AG04450 (cell line): ENCODE data around the gene ZC3H7A. TPM values are rescaled to one million over a fixed set of nuclear protein-coding genes. Genes with fewer than 3 reads are reported as not detected.

Experiments
- CTCF ChIA-PET: fragments of 300-600, 350-600 bp; formaldehyde crosslinking; extraction: SDS; loops from one replicate; lab custom pipeline; 2022; ENCODE audit warnings: antibody characterized with exemption, inconsistent platforms; lab: Charles Lee
- POLR2A ChIA-PET: fragments of 350-600 bp; formaldehyde crosslinking; extraction: SDS; loops from one replicate; lab custom pipeline; 2021; ENCODE audit warnings: antibody characterized with exemption, inconsistent platforms; lab: Yijun Ruan, JAX
- DNase-seq: peaks from one replicate; pipeline ENCODE4 v3.0.0-alpha.2; 2011; ENCODE audit warnings: low read depth, low spot score
- H3K27ac ChIP-seq: one replicate; pipeline ENCODE4 v1.5.1; 2012; ENCODE audit warnings: low read depth, low read length, control low read depth
- H3K27me3 ChIP-seq: one replicate; pipeline ENCODE4 v1.6.0; 2012; ENCODE audit warnings: low read length; ENCODE audit not compliant: control insufficient read depth, insufficient read depth
- H3K4me3 ChIP-seq: 2 replicates; pipeline ENCODE4 v1.5.1; 2011; ENCODE audit warnings: mild to moderate bottlenecking, low read depth, low read length, control low read depth
- H3K9me3 ChIP-seq: 2 replicates; pipeline ENCODE4 v1.5.1; 2012; ENCODE audit warnings: low read length; ENCODE audit not compliant: control insufficient read depth, insufficient read depth
- polyA plus RNA-seq: library from polyadenylated mRNA; depleted of rRNA; stranded (reverse); fragments of >200 nt; gene quantifications from 2 replicates; pipeline ENCODE4 v1.2.3, GENCODE V29; 2011
- TF ChIP-seq, protein P1 (sequence below): IDR thresholded peaks from 2 replicates; pipeline ENCODE4 v1.5.1; 2011; ENCODE audit warnings: low read depth, low read length, control low read depth, inconsistent platforms

ZC3H7A gene
- polyA plus RNA-seq, 1 experiment = 72.6 TPM

DNA sequence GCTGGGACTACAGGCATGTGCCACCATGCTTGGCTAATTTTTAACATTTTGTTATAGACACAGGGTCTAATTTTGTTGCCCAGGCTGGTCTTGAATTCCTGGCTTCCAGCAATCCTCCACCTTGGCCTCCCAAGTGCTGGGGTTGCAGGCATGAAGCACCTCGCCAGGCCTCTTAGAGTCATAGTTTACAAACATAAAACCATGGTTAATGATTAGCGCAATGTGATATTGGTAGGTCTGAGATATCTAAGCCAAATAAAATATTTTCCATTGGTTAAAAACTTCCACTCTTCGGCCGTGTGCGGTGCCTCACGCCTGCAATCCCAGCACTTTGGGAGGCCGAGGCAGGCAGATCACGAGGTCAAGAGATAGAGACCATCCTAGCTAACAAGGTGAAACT is 71.0 kb downstream of the ZC3H7A start:
- TF ChIP-seq, protein P1, sequence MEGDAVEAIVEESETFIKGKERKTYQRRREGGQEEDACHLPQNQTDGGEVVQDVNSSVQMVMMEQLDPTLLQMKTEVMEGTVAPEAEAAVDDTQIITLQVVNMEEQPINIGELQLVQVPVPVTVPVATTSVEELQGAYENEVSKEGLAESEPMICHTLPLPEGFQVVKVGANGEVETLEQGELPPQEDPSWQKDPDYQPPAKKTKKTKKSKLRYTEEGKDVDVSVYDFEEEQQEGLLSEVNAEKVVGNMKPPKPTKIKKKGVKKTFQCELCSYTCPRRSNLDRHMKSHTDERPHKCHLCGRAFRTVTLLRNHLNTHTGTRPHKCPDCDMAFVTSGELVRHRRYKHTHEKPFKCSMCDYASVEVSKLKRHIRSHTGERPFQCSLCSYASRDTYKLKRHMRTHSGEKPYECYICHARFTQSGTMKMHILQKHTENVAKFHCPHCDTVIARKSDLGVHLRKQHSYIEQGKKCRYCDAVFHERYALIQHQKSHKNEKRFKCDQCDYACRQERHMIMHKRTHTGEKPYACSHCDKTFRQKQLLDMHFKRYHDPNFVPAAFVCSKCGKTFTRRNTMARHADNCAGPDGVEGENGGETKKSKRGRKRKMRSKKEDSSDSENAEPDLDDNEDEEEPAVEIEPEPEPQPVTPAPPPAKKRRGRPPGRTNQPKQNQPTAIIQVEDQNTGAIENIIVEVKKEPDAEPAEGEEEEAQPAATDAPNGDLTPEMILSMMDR = no peak
- Histone ChIP-seq H3K9me3 (no peaks in the 10 kb centered on the region), H3K27me3 (no peaks in the 10 kb centered on the region), H3K4me3 (no peak overlapping the region), H3K27ac (no peak overlapping the region)
- ChIA-PET CTCF (interaction anchor here (1.5 to 2.5 kb wide), 2 partner anchors 11 to 339 kb away, joined by 3 to 15 read pairs; no protein-coding TSS in a partner anchor), POLR2A (no interaction called here)
- no peak for DNase-seq

DNA sequence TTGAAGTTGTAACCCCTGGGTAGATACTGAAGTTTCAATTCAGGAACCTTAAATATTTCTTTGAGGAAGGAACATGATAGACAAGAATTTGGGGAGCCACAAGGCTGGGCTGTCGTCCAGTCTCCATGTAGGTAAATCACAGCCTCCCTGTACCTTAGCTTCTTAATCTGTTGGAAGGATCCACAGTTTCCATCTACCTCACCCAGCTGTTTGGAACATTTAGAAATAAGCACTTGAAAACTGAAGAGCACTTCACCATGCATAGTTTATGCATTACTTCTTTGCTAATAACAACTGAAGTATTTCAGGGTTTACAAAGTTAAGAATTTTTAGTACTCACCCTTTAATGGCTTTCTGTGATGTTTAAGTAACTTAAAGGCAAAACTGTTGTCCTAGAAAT is 71.6 kb downstream of the ZC3H7A start:
- Histone ChIP-seq H3K27me3 (no peaks in the 10 kb centered on the region), H3K4me3 (no peak overlapping the region), H3K27ac (no peak overlapping the region), H3K9me3 (no peaks in the 10 kb centered on the region)
- TF ChIP-seq, protein P1 = no peak
- DNase-seq = no peak
- POLR2A ChIA-PET = no interaction called here
- CTCF ChIA-PET = interaction anchor here (1.1 to 2.5 kb wide), 5 partner anchors 9 to 761 kb away, joined by 3 to 15 read pairs (median 4); no protein-coding TSS in a partner anchor

DNA sequence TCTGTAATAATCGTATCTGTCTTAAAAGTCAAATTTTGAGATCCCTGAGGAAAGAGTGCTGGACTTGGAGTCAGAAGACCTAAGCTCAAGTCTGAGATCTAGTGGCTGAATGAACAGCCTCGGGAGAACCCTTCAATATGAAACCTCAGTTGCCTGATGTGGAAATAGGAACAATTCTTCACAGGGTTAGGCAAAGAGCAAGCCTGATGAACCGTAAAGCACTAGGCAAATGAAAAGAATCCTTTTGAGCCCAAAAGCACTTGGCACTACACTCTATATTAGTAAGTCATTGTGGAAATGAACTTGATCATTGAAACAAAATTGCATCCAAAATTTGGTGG is 74.6 kb downstream of the ZC3H7A start:
- CTCF ChIA-PET = interaction anchor here (1.1 kb wide), 1 partner anchor 8 kb away, joined by 3 read pairs; no protein-coding TSS in a partner anchor
- H3K4me3 ChIP-seq = no peak overlapping the region
- no peaks in the 10 kb centered on the region for H3K9me3 ChIP-seq
- POLR2A ChIA-PET = interaction anchor here (0.7 kb wide), 1 partner anchor 780 kb away, joined by 3 read pairs; the partner anchor contains the start of gene DEXI
- H3K27ac ChIP-seq = no peak overlapping the region
- no peak for DNase-seq
- H3K27me3 ChIP-seq = no peaks in the 10 kb centered on the region
- TF ChIP-seq, protein P1 = no peak

DNA sequence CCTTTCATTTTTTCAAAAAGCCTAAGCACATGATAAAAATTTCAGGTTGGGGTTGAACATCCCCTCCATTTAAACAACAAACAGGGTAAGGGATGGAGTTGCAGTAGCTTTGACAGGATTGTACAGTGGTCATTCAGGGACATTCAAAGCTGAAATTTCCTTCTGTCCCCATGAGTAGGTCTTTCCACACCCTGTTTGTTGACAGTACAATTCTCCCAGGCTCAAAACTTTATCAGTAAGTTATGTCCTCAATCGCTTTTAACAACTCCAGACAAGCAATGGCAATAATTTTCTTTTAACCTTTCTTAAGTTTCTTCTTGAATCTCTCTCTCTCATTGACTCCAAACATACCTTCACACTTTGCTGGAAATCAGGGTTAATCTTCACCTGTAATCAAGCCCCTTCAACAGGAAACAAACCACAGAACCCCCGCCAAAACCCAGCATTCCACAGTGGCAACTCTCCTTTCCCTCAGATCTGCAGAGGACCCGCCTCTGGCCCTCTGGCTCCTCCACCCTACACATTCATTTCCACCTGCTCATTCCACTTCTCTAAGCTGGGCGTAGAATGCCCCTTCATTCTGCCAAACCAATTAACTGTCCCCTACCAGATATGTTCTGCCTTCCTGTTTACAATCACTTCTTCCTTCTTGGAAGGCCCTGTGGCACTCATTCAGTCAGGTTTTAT is 75.1 kb downstream of the ZC3H7A start:
- TF ChIP-seq, protein P1 = no peak
- no peak overlapping the region for H3K27ac ChIP-seq
- ChIA-PET CTCF (no interaction called here), POLR2A (no interaction called here)
- no peak overlapping the region for H3K4me3 ChIP-seq
- DNase-seq = no peak
- no peaks in the 10 kb centered on the region for H3K27me3 ChIP-seq
- H3K9me3 ChIP-seq = no peaks in the 10 kb centered on the region

DNA sequence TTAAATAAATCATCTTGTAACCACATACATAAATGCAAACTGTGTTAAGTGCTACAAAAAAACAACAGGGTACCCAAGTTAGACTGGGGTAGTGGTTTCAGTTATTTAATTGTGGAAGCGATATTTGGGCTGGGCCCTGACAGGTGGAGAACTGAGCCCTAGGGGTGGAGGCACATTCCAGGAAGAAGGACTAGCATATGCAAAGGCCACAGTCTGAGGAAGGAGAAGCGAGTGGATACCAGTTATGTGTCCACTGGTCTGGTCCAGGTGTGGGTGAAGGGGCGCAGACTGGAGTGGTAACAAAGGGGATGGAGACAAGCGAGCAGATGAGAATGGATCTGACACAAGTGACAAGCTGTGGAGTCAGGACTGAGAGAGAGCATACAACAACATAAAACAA is 77.3 kb downstream of the ZC3H7A start:
- Histone ChIP-seq H3K27ac (no peak overlapping the region), H3K9me3 (no peaks in the 10 kb centered on the region), H3K4me3 (no peak overlapping the region), H3K27me3 (no peaks in the 10 kb centered on the region)
- no peak for DNase-seq
- TF ChIP-seq, protein P1 = no peak
- ChIA-PET CTCF (no interaction called here), POLR2A (interaction anchor here (1.0 kb wide), 1 partner anchor 23 kb away, joined by 5 read pairs; the partner anchor contains the start of gene TXNDC11)
